Nephron (organoid): Measurements from ENCODE around the gene NNT.
A peak's percentile ranks its signal among the peaks of the same experiment; 100 is the strongest.
"Not testable (repeated sequence)": the region's sequence is repeated elsewhere in the genome, so short reads cannot be mapped to it uniquely, and the experiment has no call there.

Experiments used
- H3K27ac Mint-ChIP-seq, 3 experiments: 2 replicates each; pipeline ENCODE4 v1.8.0; 2020; ENCODE audit warnings: mixed read lengths in 3 of 3, mild to moderate bottlenecking in 2 of 3, moderate library complexity in 1 of 3
- H3K27me3 Mint-ChIP-seq: 2 replicates; pipeline ENCODE4 v1.8.0; 2021; ENCODE audit warnings: low read depth, mild to moderate bottlenecking, moderate library complexity, mixed read lengths
- H3K36me3 Mint-ChIP-seq: 2 replicates; pipeline ENCODE4 v1.8.0; 2020; ENCODE audit warnings: low read depth, mixed read lengths
- H3K4me1 Mint-ChIP-seq: 2 replicates; pipeline ENCODE4 v1.8.0; 2020; ENCODE audit warnings: mixed read lengths
- H3K4me3 Mint-ChIP-seq, 3 experiments: 2 replicates each; pipeline ENCODE4 v1.8.0; 2020; ENCODE audit warnings: mild to moderate bottlenecking in 3 of 3, mixed read lengths in 3 of 3, moderate library complexity in 2 of 3
- H3K9me3 Mint-ChIP-seq: 2 replicates; pipeline ENCODE4 v1.8.0; 2020; ENCODE audit warnings: mixed read lengths
- CTCF ChIP-seq, 3 experiments: fragments of 200-600 bp; sonication (generic); IDR thresholded peaks; one replicate each; pipeline ENCODE4 v1.5.0; 2021; ENCODE audit warnings: antibody characterized with exemption in 3 of 3; ENCODE audit not compliant: unreplicated experiment in 3 of 3

The NNT gene

GRCh38 chr5:43589310-43589709, 13.7 kb upstream of the NNT start:
- Mint-ChIP-seq H3K4me1 (no peaks in the 10 kb centered on the region), H3K9me3 (no peaks in the 10 kb centered on the region), H3K4me3 (no peak overlapping the region), H3K36me3 (peaks cover 24% of the 10 kb centered on the region), H3K27ac (no peak overlapping the region), H3K27me3 (no peaks in the 10 kb centered on the region)
- no peak for TF ChIP-seq CTCF (IDR thresholded peaks at IDR 0.05; ENCODE audit: unreplicated experiment in 3 of 3)

- no peaks in the 10 kb centered on the region for H3K27me3 Mint-ChIP-seq
- no peaks in the 10 kb centered on the region for H3K4me1 Mint-ChIP-seq
Measured at GRCh38 chr5:43590700-43591099, 12.3 kb upstream of the NNT start.

GRCh38 chr5:43592363-43592762, 10.6 kb upstream of the NNT start:
- Mint-ChIP-seq H3K27me3 (no peaks in the 10 kb centered on the region), H3K27ac (no peak overlapping the region), H3K4me3 (no peak overlapping the region), H3K36me3 (peaks cover 14% of the 10 kb centered on the region), H3K4me1 (no peaks in the 10 kb centered on the region), H3K9me3 (no peaks in the 10 kb centered on the region)
- no peak for TF ChIP-seq CTCF (IDR thresholded peaks at IDR 0.05; ENCODE audit: unreplicated experiment in 3 of 3)

More at GRCh38 chr5:43590700-43591099, 12.3 kb upstream of the NNT start:
- TF ChIP-seq CTCF (IDR thresholded peaks at IDR 0.05; ENCODE audit: unreplicated experiment in 3 of 3), result no peak
- H3K4me3 Mint-ChIP-seq, result no peak overlapping the region
- no peaks in the 10 kb centered on the region for H3K9me3 Mint-ChIP-seq
- peaks cover 24% of the 10 kb centered on the region for H3K36me3 Mint-ChIP-seq
- H3K27ac Mint-ChIP-seq, result no peak overlapping the region

- H3K9me3 Mint-ChIP-seq, H3K36me3 Mint-ChIP-seq, H3K27me3 Mint-ChIP-seq, H3K27ac Mint-ChIP-seq, H3K4me3 Mint-ChIP-seq: not testable (repeated sequence)
- peaks cover 29% of the 10 kb centered on the region for H3K4me1 Mint-ChIP-seq
Measured at GRCh38 chr5:43598927-43599326, 4.1 kb upstream of the NNT start.

GRCh38 chr5:43601454-43602260, 1.3 kb upstream of the NNT start:
- no peak for TF ChIP-seq CTCF (IDR thresholded peaks at IDR 0.05; ENCODE audit: unreplicated experiment in 3 of 3)
- Mint-ChIP-seq H3K4me3 (peak overlapping the region; percentile 89 to 99 (median 93)), H3K9me3 (no peaks in the 10 kb centered on the region), H3K36me3 (peaks cover 17% of the 10 kb centered on the region), H3K27ac (peak overlapping the region; percentile 52 to 98 (median 96)), H3K27me3 (no peaks in the 10 kb centered on the region), H3K4me1 (peaks cover 31% of the 10 kb centered on the region)

GRCh38 chr5:43603344-43604217, 601 bp downstream of the NNT start:
- TF ChIP-seq CTCF (IDR thresholded peaks at IDR 0.05; ENCODE audit: unreplicated experiment in 3 of 3), result no peak
- Mint-ChIP-seq H3K27ac (peak overlapping the region; percentile 83 to 98 (median 85)), H3K9me3 (no peaks in the 10 kb centered on the region), H3K4me1 (peaks cover 31% of the 10 kb centered on the region), H3K36me3 (peaks cover 19% of the 10 kb centered on the region), H3K27me3 (no peaks in the 10 kb centered on the region), H3K4me3 (peak overlapping the region; percentile 89 to 99 (median 93))
